Measurements from ENCODE around the gene LENG1.
A peak's percentile ranks its signal among the peaks of the same experiment; 100 is the strongest.

LENG1 gene

DNA sequence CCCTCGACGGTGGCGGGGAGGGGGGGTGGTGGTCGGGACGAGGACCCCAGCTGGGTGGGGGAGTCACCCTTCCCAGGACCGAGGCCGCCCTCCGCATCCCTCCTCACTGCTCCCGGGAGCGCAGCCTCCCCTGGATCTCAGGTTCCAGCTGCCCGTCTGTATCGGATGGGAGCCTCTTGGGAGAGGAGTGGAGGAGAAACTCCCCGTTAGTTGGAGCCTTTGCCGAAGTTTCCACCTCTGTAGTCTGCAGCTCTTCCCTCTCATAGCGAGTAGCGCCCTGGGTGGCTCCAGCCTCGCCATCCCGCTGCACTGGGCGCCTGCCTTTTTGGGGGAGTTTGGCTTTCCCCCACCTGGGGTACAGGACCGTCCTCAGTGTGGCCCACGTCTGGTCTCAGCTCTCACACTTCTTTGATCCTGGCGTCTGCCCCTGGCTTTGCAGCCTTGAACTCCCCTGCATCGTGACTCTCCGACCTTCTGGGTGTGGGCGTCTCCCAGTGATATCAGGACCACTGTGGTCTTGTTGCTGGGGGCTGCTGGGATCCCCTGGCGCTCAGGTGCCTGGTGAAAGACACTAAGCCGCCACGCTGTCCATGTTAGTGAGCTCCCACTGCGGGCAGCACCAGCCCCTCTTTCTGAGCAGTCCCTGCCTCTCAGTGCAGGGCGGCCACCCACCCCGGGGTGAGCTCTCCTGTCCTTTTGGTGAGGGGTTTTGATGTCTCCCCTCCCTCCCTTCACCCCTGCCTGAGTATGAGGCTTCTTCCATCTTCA lies 20.8 kb downstream of the LENG1 start:
- DNase-seq = no peak

DNA sequence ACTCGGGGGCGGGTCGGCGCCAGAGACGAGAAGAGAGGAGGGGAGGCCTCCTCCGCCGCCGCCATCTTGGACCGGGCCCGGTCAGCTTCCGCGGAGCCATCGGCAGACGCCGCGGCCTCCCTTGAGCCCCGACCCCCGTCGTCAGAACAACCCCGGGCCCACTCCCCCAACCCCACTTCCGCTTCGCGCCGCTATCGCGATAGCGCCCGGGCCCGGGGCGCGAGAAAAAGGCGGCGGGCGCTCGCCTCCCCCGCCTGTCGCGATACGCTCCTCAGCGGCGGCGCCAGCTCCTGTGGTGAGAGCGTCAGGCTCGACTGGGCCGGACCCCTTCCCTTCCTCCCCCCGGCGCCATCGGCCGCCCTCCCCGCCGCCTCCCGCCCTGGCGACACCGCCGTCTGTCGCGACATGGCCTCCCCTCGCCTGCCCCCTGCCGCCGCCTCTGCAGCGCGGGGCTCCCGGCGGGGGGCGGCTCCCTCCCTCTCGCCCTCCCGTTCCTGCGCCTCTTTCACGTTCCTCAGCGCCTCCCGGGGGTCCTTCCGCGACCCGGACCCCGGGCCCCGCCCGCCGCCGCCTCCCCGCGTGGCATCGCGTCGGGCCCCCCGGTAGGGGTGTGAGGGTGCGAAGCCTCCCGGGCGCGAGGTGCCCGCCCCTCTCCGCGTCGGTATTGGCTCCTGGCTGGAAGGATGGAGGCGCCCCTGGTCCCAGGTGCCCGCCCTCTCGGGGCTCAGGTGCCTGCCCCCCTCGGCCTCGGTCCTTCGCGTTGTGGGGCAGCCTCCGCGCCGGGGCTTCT lies 21.6 kb downstream of the LENG1 start, which contains the start of gene CNOT3:
TSS of gene CNOT3 (plus strand) at position 64 of the 790 bp plus-strand sequence. CDS start 5,217 bp downstream, outside the sequence.
- DNase-seq = no peak

DNA sequence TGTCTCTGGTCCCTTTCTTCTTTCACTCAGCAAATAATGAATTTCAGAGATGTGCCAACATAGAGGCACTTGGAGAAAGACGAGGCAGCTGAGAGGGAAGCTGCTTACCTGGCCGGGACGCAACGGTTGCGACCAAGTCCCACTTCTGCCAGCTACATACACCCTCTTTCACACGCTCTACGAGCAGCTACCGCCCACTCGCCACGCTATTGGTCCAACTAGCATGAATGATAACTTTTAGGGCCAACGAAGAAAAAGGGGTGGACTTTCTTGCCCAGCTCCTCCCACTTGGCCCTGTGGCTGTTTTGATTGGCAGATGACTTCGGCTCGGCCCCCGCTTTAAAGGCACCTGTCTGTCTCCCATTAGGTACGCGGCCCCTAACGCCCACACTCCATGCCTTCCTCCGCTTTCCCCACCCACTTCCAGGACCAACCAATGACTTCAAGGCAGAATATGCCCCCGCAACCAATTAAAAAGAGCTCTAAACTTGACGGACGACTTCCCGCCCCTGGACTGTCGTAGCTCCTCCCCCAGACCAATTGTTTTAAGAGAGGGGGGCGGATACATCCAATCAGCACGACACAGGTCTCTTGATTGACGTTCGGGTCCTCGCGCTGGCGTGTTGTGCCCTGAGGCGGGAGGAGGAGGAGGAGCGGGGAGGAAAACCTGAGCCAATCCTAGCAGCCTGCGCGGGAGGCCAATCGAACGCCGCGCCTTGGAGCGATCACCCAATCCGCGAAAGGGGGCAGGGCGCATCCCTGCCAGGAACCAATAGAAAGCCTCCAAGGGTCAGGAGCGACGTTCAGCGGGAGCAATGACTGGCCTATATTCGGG lies 22.4 kb downstream of the LENG1 start:
- DNase-seq = peak; percentile 100

- DNase-seq = no peak
These were observed 23.2 kb downstream of the LENG1 start for GRCh38 chr19:54136086-54136863.

- DNase-seq = no peak
These were observed 25.4 kb downstream of the LENG1 start for GRCh38 chr19:54133957-54134590.

DNA sequence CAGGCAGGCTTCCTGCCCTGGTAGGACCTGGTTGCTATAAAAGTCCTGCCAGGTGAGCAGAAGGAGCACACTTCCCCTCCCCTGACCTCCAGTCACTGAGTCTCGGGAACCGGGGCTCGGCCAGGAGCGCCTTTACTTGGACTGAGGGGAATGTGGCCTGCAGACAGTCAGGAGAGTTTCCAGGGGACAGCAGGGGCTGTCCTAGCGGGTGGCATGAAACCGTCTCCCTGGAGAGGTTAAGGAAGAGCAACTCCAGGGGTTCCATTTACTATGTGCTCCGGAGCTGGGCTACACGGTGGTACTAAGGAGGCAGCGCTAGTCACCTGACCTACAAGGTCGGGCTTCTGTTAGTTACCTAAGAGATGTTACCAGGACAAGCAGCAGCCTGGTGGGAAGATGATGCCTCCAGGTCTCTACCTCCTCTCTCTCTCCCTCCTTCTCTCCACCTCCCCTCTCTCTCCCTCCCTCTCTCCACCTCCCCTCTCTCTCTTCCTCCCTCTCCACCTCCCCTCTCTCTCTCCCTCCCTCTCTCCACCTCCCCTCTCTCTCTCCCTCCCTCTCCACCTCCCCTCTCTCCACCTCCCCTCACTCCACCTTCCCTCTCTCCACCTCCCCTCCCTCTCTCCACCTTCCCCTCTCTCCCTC lies 26.1 kb downstream of the LENG1 start:
- peak in 1 of 2 donors; percentile 46 for DNase-seq

GRCh38 chr19:54129617-54129996 lies 29.9 kb downstream of the LENG1 start:
- DNase-seq = no peak

DNA sequence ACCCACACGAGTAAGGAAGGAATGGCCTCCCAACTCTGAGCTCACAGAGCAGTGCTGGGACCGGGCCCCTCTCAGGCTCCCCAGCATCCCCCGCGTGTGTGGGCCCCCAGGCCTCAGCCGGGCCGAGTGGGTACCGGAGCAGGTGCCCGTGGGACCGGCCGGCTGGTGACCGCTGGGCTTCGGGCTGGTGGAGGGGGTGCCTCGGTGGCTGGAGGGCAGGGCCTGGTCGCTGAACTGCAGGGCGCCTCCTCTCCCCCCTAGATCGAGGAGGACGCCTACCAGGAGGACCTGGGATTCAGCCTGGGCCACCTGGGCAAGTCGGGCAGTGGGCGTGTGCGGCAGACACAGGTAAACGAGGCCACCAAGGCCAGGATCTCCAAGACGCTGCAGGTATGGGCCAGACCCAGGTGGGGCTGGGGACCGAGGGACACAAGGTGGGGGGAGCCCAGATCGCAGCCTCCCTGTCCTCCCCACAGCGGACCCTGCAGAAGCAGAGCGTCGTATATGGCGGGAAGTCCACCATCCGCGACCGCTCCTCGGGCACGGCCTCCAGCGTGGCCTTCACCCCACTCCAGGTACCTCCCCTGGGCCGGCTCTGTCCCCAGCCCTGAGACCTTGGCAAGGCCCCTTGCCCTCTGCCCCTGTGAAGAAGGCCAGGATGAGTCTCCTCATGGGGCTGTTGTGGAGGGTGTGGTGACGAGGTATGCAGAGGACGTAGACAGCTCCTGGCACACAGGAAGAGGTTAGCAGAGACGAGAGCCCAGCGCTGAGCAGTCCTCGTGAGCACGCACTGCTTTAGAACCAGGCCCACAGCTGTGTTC lies 30.5 kb downstream of the LENG1 start:
- no peak for DNase-seq

GRCh38 chr19:54128441-54128725 lies 31.1 kb downstream of the LENG1 start:
- DNase-seq = no peak

DNA sequence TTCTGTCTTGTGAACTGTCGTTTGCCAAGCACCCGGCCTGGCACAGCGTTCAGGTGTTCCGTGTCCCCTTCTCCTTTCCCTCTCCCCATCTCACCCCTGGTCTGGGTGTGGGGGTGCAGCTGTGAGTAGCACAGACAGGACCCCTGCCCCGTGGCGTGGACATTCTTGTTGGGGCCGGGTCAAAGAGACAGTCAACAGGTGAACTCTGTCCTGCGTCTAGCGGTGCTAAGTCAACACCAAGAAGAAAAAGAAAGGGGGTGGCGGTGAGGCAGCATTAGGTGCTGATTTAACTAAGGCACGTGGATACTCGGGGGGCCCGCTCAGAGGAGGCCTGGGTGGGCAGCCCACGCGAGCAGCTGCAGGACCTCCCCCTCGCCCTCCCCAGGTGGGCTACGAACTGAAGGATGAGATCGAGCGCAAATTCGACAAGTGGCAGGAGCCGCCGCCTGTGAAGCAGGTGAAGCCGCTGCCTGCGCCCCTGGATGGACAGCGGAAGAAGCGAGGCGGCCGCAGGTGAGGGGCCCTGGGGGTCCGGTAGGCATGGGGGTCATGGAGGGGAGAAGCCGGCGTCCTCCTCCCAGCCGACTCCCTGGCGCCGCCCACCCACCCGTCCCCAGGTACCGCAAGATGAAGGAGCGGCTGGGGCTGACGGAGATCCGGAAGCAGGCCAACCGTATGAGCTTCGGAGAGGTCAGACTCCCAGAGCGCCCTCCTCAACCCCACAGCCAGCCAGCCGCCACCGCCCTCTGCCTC lies 31.7 kb downstream of the LENG1 start:
- no peak for DNase-seq

GRCh38 chr19:54125713-54126112 lies 33.8 kb downstream of the LENG1 start:
- no peak for DNase-seq

GRCh38 chr19:54124393-54124792 lies 35.1 kb downstream of the LENG1 start:
- DNase-seq = no peak

- no peak for DNase-seq
These were observed 35.8 kb downstream of the LENG1 start for GRCh38 chr19:54123682-54124081.

GRCh38 chr19:54121259-54121658 lies 38.3 kb downstream of the LENG1 start:
- no peak for DNase-seq

GRCh38 chr19:54115109-54116063 lies 44.1 kb downstream of the LENG1 start, which contains the start of the genes PRPF31 and TFPT:
TSS of gene PRPF31 (plus strand) at chr19:54115754. CDS start at chr19:54118279, 2,525 bp downstream.
TSS of gene TFPT (minus strand) at chr19:54115657. CDS start at chr19:54115269, 388 bp downstream.
- DNase-seq = peak; percentile 98 to 99

DNA sequence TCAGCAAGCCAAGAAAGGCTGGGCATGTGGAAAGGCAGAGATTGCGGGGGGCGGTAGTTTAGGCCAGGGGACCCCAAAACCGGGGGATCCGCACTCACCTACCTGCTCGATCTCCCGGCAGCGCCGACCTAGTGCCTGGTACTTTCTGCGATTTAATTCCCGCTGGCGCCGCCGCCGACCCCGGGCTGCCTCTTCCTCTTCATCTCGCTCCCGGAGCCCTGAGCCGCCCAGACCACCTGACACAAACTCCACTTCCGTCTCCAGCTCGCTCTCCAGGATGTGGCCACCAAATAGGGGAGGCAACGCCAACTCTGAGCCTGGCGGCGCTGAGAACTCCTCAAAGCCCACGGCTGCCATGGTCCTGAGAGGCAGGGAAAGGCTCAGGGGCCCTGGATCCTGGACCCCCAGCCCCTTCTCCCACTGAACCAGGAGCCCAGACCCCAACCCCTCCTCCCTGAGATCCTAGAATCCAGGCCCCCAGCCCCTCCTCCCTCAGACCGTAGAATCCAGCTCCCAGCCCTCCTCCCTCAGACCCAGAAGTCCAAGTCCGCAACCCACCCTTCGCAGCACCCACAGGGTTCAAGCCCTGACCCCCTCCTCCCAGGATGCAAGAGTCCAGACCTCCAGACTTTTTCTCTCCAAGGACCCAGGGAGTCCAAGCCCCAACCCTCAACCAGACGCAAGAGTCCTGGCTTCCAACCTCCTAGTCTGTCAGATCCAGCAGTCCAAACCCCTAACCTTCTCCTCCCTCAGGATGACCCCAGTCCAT lies 45.0 kb downstream of the LENG1 start:
- DNase-seq = peak; percentile 67 to 80

DNA sequence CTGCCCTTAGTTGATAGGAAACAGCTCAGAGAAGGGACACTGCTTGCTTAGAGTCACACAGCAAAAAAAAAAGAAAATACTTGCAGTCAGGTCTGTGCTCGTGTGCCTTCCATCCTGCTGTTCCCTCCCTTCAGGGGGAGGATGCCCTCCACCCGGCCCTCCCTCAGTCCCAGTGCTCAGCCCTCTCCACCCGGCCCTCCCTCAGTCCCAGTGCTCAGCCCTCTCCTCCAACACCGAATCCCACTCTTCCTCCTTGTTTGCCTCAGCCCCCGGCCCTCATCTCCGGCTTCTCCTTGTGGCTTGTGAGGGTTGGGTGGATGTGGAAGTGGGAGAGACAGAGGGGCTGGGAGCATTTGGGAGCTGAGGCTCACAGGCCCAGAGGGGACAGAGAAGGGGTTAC lies 49.9 kb downstream of the LENG1 start:
- DNase-seq = no peak

All from inflammatory macrophage (primary cell).